Right atrium auricular region (tissue), 2 donors: Measurements from ENCODE around the gene MAPK14. TPM values are rescaled to one million over a fixed set of nuclear protein-coding genes. Genes with fewer than 3 reads are reported as not detected.

Experiments used
- DNase-seq: peaks from one replicate; pipeline ENCODE4 v3.0.0-alpha.2; 2019; ENCODE audit warnings: low spot score
- H3K27ac ChIP-seq, 2 donors: fragments of 200-600 bp; sonication (generic); 1 replicate in 1 of 2; 2 replicates in 1 of 2; pipeline ENCODE4 v1.5.1; 2016 to 2019
- H3K27me3 ChIP-seq, 2 donors: fragments of 200-600 bp; sonication (generic); one replicate each; pipeline versions ENCODE4 v1.5.1 to v1.6.0; 2017 to 2019
- H3K36me3 ChIP-seq: fragments of 200-600 bp; sonication (generic); one replicate; pipeline ENCODE4 v1.5.1; 2016
- H3K4me1 ChIP-seq, 2 donors: fragments of 200-600 bp; sonication (generic); one replicate each; pipeline versions ENCODE4 v1.5.1 to v1.6.0; 2017 to 2019
- H3K4me3 ChIP-seq, 2 donors: fragments of 200-600 bp; sonication (generic); 1 replicate in 1 of 2; 2 replicates in 1 of 2; pipeline ENCODE4 v1.5.1; 2017 to 2019; ENCODE audit warnings: mild to moderate bottlenecking in 1 of 2, moderate library complexity in 1 of 2
- H3K9me3 ChIP-seq, 2 donors: fragments of 200-600 bp; sonication (generic); one replicate each; pipeline ENCODE4 v1.5.1; 2019
- total RNA-seq, 2 donors: library from RNA; depleted of rRNA; stranded (reverse); fragments of >200 nt; gene quantifications; one replicate each; pipeline ENCODE4 v1.1.0, GENCODE V29; 2016
- TF ChIP-seq, protein P1 (sequence below), 2 donors: fragments of 200-600 bp; sonication (generic); IDR thresholded peaks; one replicate each; pipeline ENCODE4 v1.5.1; 2019; ENCODE audit warnings: antibody characterized with exemption in 2 of 2

MAPK14 gene
- total RNA-seq, 2 donors from 2014 or later: 39.1 to 46.7 TPM

DNA sequence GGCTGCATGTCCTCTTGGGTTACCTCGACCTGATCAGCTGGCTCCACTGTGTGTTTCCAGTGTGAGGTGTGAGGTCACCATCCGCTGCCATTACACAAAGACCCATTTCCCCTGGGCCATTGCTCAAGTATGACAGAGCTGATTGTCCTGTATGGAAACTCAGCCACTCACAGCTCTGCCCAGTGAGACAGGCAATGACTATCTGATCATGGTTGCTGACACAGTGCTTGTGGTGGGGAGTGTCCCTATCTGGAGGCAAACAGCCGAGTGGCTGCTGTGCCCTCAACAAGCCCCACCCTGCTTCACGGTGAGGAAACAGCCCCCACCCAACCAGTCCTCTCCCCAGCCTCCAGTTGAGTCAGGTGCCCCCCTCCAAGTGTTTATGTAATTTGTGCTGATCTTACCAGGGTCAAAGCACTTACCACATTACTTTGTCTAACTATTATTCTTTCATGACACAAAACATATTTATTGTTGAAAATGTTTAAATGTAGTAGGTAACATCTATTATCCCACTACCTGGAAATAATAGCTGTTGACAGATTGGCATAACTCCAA lies 91.0 kb downstream of the MAPK14 start:
- H3K27ac ChIP-seq: no peak overlapping the region
- H3K36me3 ChIP-seq: peaks cover 8% of the 10 kb centered on the region
- H3K9me3 ChIP-seq: no peaks in the 10 kb centered on the region
- TF ChIP-seq, protein P1, sequence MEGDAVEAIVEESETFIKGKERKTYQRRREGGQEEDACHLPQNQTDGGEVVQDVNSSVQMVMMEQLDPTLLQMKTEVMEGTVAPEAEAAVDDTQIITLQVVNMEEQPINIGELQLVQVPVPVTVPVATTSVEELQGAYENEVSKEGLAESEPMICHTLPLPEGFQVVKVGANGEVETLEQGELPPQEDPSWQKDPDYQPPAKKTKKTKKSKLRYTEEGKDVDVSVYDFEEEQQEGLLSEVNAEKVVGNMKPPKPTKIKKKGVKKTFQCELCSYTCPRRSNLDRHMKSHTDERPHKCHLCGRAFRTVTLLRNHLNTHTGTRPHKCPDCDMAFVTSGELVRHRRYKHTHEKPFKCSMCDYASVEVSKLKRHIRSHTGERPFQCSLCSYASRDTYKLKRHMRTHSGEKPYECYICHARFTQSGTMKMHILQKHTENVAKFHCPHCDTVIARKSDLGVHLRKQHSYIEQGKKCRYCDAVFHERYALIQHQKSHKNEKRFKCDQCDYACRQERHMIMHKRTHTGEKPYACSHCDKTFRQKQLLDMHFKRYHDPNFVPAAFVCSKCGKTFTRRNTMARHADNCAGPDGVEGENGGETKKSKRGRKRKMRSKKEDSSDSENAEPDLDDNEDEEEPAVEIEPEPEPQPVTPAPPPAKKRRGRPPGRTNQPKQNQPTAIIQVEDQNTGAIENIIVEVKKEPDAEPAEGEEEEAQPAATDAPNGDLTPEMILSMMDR (IDR thresholded peaks at IDR 0.05): no peak
- no peak overlapping the region for H3K4me3 ChIP-seq
- peaks cover 0 to 20% of the 10 kb centered on the region in 2 donors for H3K4me1 ChIP-seq
- DNase-seq: peak; percentile 76
- H3K27me3 ChIP-seq: no peaks in the 10 kb centered on the region

DNA sequence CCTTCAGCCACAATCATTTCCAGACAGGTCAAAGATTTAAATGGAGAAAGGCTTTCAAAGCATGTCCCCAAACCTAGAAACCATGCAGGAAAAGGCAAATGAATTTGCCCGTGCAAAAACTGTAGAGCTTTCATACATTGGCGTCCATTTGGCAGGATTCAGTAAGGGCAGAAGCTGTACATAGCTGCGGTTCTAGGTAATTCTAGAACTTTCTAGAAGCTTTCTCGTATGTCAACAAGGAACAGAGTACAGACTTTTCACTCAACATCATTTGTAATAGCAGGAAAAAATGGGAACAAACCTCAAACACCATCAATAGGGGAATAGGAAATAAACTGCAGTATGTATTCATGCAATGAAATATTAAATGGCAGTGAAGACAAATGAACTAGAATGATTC lies 91.6 kb downstream of the MAPK14 start:
- H3K4me1 ChIP-seq: peaks cover 0 to 26% of the 10 kb centered on the region in 2 donors
- TF ChIP-seq, protein P1 (IDR thresholded peaks at IDR 0.05): no peak
- H3K9me3 ChIP-seq: no peaks in the 10 kb centered on the region
- H3K27me3 ChIP-seq: no peaks in the 10 kb centered on the region
- H3K27ac ChIP-seq: no peak overlapping the region
- H3K4me3 ChIP-seq: no peak overlapping the region
- H3K36me3 ChIP-seq: peaks cover 8% of the 10 kb centered on the region
- DNase-seq: no peak

DNA sequence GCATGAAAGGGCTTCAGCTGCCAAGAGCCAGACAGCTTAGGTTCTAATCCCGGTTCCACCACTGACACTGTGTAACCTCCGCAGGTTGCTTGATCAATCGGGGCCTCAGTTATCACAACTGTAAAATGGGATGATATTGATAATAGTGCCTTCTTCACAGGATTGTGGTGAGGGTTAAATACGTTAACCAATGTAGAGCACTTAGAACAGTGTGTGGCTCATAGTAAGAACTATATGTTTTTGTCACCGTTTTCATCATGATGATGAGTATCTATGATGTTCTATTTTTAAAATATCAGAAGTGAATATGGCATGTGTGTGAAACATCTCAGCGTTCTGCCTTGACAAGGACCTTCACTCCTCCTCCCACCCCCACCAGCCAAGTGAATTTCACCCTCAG lies 92.4 kb downstream of the MAPK14 start:
- Histone ChIP-seq H3K36me3 (peaks cover 8% of the 10 kb centered on the region), H3K9me3 (no peaks in the 10 kb centered on the region), H3K27ac (no peak overlapping the region), H3K27me3 (no peaks in the 10 kb centered on the region), H3K4me1 (peaks cover 0 to 29% of the 10 kb centered on the region in 2 donors), H3K4me3 (no peak overlapping the region)
- TF ChIP-seq, protein P1 (IDR thresholded peaks at IDR 0.05): no peak
- DNase-seq: no peak

DNA sequence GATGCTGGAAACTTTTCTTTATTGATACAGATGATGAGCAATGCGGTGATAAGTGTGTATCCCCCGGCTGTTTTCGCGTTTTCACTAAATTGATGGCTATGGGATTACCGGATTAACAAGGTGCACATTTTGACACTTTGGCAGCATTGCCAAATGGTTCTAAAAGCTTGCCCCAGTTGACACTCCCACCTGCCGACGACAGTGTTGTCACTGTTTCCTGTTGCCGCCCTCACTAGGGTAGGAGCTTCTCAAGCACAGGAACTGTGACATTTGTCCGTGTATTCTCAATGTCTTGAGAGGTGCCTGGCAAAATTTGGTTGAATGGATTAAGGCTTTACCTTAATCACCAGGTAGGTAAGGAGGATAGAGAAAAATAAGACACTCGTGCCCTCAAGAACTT lies 92.9 kb downstream of the MAPK14 start:
- Histone ChIP-seq H3K27ac (no peak overlapping the region), H3K4me3 (no peak overlapping the region), H3K27me3 (no peaks in the 10 kb centered on the region), H3K36me3 (peaks cover 8% of the 10 kb centered on the region), H3K4me1 (peaks cover 0 to 29% of the 10 kb centered on the region in 2 donors), H3K9me3 (no peaks in the 10 kb centered on the region)
- TF ChIP-seq, protein P1 (IDR thresholded peaks at IDR 0.05): no peak
- DNase-seq: no peak

DNA sequence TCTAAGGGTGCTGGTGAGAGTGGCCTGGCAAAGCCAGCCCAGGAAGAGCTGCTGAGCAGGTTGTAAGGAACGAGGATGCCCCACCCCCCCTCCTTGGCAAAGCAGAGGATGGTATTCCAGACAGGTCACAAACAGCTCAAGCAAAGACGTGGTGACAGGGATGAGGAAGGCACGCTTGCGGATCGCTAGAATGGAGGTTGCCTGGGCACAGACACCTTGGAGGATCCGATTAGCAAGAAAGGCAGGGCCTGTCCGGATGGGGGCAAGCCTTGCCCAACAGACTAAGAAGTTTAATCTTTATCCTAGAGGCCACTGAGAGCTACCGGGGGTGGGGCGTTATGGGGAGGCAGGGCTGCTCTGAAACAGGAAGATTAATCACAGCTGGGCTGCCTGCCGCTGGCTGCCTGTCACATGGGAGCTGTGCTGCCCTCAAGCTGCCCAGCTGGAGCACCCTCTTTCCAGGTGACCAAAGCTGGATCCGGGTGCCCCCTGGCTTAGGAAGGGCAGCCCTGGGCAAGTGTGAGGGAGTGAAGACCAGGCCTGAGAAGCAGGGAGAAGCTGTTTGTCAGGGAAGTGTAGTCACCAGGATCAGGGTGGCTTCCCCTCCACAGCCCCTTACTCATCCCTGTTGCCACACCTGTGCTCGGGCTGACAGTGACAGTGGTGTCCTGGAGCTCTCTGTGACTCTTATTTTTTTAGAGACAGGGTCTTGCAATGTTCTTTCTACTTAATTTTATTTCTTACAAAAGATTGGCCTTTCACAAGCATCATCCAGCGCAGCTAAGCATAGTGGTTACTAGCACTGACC lies 93.6 kb downstream of the MAPK14 start:
- TF ChIP-seq, protein P1 (IDR thresholded peaks at IDR 0.05): peak in 1 of 2 donors; percentile 20
- H3K27ac ChIP-seq: no peak overlapping the region
- H3K9me3 ChIP-seq: no peaks in the 10 kb centered on the region
- H3K36me3 ChIP-seq: peaks cover 8% of the 10 kb centered on the region
- peak; percentile 73 for DNase-seq
- H3K27me3 ChIP-seq: no peaks in the 10 kb centered on the region
- no peak overlapping the region for H3K4me3 ChIP-seq
- peaks cover 0 to 29% of the 10 kb centered on the region in 2 donors for H3K4me1 ChIP-seq
